IPS-NIHi7 (cell line): Measurements from ENCODE around the gene PODN.

Experiments
- DNase-seq: peaks from one replicate; pipeline ENCODE4 v3.0.0; 2012; ENCODE audit warnings: mixed read lengths; ENCODE audit errors: extremely low spot score

Gene PODN, protein sequence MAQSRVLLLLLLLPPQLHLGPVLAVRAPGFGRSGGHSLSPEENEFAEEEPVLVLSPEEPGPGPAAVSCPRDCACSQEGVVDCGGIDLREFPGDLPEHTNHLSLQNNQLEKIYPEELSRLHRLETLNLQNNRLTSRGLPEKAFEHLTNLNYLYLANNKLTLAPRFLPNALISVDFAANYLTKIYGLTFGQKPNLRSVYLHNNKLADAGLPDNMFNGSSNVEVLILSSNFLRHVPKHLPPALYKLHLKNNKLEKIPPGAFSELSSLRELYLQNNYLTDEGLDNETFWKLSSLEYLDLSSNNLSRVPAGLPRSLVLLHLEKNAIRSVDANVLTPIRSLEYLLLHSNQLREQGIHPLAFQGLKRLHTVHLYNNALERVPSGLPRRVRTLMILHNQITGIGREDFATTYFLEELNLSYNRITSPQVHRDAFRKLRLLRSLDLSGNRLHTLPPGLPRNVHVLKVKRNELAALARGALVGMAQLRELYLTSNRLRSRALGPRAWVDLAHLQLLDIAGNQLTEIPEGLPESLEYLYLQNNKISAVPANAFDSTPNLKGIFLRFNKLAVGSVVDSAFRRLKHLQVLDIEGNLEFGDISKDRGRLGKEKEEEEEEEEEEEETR

DNA sequence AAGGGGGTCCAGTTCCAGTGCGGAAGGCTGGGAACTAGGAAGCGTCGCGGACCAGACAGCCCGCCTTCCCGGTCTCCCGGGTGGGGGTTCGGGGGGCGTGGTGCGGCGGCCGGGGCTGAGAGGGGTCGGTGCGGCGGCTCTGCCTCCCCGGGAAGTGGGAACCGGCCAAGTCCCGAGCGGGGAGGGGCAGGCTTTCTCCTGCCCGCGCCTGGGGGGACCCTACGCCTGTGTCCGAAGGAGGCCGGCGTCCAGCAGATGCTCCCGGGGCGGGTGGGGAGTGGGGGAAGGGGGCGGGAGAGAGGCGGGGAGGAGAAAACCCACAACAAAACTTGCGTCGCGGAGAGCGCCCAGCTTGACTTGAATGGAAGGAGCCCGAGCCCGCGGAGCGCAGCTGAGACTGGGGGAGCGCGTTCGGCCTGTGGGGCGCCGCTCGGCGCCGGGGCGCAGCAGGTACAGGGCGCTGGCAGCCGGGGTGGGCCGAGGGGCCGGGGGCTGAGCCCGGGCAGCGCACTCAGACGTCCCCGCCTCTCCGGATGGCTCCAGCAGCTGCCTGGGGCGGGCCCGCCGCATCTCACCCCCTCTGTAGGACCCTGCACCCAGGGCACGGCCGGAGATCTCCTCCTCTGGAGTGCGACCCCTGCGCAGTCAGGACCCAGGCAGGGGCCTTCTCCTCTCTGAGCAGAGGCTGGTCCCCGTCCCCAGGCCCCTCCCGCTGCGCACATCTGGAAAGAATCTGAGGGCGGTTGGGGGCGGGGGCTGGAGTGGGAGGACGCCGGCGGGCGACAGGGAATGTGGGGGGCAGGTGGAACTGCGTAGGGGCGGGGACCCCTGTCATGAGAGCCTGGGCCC, at the start of gene PODN:
TSS of gene PODN (plus strand) at position 355 of the 849 bp plus-strand sequence. CDS start 7,643 bp downstream, outside the sequence.
- DNase-seq: peak; percentile 41

DNA sequence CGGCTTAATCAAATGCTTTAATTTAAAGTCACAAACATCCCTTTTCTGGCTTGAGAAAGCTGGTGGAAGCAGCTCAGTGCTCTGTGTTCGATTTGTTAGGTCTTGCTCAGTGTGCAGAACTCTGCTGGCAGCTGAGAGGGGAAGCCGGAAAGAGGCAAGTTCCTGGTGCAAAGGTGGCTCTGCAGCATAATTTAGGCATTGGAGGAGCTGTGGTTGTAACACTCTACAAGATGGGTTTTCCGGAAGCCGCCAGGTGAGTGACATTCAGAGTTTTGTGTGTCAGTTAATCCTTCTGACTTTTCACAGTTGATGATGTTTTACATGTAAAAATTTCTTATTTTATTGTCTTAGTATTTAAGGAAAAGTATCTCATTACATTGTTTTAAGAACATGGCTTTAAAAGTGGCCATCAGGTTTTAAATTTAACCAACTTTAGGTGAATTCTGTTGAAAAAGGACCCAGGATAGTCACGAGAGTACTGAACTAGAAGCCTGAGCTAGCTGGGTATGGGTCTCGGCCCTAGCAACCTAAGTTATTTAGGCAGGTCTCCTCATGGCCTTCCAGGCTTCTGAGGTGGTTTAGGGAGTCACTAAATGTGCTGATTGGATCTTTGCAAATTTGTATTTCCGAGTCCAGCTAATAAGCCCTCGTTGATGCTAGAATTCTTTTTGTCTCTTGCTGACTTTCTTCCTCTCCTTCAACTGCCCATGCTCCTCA, 47.1 kb upstream of the PODN start:
- DNase-seq: peak; percentile 91

DNA sequence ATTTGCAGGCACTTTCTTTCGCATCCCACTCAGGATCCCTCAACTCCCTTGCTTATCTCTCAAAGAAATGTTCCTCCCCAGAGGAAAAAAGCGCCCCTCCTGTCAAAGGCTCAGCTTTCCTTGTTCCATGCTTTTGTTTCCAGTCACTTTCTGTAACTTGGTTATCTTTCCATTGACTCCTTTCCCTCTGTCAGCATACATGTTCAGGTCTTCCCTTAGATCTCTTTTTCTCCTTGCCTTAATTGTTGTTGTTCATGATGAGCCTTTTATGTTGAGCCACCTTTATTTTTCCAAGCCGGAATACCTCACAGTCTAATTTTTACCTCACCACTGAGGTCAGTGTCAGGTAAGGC, 46.5 kb upstream of the PODN start:
- peak; percentile 20 for DNase-seq

- DNase-seq: no peak
Observed at GRCh38 chr1:53016705-53017104, 45.3 kb upstream of the PODN start.

DNA sequence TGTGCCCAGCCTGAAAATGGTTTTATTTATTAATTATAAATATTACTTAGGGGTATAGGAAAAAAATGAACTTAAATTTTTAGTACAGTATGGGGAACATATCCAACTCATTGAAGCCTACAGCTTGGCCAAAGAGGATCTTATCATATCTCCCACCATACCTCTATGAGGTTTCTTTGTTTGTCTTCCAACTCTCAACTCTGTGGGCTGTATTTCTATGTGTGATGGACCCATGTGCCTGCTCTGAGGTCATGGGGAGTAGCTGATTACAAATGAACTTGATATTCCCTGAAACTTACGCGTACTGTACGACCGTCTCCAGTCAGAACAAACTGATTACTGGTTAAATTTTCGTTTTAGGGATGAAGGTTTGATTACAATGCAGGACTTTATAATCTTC, 41.4 kb upstream of the PODN start:
- no peak for DNase-seq

- DNase-seq: no peak
Observed at GRCh38 chr1:53022179-53022578, 39.8 kb upstream of the PODN start.

DNA sequence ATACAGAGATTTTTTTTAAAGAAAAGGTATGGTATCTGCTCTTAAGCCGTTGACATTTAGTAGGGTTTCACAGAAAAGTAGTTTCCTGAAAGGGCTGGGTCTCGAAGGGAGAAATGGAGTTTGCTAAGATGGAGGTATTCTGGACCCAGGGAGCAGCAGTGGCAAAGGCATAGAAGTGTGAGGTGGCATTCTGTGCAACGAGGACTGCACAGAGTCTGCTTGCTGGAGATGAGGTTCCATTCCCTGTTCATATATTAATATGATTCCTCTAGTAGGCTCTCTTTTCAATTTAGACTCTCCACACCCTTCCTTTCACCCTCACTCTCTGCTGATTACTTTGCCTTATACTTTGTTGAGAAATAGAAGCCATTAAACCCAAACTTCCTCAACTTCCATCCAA, 38.5 kb upstream of the PODN start:
- no peak for DNase-seq

GRCh38 chr1:53024117-53024516, 37.9 kb upstream of the PODN start:
- DNase-seq: no peak

- DNase-seq: peak; percentile 42
Observed at GRCh38 chr1:53025034-53025768, 36.8 kb upstream of the PODN start.

DNA sequence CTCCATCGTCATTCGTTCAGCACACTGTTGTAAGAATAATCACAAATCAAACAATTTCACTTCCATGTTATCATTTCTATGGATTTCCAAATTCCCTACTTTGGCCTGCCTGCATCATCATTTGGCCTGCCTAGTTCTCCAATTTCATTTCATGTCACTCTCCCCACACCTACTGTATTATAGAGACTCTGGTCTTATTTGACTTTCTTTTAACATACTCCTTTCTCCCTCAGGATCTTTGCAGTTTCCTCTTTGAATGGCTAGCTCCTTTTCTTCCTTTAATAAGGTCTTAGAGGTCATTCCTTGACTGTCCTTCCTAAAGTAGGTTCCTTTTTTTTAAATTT, 36.3 kb upstream of the PODN start:
- no peak for DNase-seq

- DNase-seq: no peak
Observed at GRCh38 chr1:53026254-53026653, 35.8 kb upstream of the PODN start.

DNA sequence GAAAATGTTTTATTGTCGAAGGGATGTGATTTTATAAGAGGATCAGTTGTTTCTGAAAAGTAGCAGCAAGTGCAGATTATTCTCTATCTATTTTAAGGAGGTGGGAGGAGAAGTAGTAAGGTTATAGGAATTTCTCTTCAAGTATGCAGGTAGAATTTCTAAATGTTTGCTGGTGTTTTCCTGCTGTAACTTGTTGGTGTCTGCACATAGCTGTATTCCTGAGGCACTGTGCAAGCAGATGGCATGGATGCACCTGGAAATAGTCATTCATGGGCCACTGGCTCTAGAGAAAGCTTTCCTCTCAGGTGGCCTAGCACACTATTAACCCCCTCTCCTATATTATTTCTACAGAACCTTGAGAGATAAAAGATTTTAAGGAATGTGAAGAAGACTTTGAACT, 30.3 kb upstream of the PODN start:
- DNase-seq: no peak

- no peak for DNase-seq
Observed at GRCh38 chr1:53037159-53037558, 24.9 kb upstream of the PODN start.

- DNase-seq: no peak
Observed at GRCh38 chr1:53038566-53038965, 23.4 kb upstream of the PODN start.

DNA sequence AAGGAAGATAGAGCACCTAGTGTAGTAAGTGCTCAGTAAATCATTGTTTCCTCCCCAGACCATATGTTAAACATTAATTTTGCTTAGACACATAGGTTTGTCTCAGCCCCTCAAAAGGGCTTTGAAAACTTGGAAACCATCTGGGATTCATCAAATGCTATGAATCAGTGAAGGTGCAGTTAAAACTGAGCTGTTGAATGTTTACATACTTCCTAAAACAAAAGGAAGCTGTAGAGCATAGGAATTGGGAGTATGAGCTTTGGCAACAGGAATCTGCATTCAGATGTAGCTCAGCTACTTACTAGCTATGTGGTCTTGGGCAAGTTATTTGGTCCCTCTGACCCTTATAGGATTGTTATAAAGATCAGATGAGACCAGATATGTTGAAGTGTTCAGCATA, 18.7 kb upstream of the PODN start:
- no peak for DNase-seq

- DNase-seq: no peak
Observed at GRCh38 chr1:53044926-53045325, 17.1 kb upstream of the PODN start.

DNA sequence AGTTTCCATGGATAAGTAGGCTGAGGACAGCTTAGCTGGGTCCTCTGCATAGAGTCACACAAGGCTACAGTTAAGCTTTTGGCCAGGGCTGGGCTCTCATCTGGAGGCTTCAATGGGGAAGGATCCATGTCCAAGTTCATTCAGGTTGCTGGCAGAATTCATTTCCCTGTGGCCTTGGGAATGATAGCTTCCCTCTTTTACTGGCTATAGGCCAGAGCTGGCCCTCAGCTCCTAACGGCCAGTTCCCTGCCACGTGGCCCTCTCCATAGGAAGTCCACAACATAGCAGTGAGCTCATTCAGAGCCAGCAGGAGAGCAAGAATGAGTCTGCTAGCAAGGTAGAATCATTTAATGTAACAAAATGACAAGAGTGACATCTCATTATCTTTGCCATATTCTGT, 15.1 kb upstream of the PODN start:
- no peak for DNase-seq

- DNase-seq: no peak
Observed at GRCh38 chr1:53047737-53048736, 14.0 kb upstream of the PODN start.

DNA sequence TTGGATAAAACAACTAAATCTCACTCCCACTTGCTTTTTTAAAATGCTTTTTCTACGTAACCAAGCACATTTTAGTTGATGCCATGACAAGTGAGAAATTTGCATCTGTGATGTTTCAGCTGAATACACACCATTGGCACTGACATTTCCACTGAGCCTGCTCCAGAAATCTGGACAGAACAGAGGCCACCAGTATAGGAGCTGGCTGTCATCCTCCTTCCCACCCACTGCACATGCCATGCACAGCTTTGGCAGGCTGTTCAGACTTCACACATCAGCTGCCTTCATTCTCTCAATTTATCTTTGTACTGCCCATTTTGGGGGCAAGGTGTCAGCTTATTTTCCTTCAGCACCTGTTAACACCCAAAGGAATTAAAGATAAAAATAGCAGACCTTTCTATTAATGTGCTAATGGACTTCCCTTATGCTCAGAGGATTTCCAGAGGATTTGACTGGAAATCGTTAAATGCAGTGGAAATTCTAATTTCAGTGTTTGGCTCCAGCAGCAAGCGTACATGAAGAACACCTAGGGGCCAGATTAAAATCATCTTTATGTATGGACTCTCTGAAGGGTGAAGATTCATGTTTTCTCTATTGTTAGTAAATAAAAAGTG, 12.9 kb upstream of the PODN start:
- DNase-seq: no peak

DNA sequence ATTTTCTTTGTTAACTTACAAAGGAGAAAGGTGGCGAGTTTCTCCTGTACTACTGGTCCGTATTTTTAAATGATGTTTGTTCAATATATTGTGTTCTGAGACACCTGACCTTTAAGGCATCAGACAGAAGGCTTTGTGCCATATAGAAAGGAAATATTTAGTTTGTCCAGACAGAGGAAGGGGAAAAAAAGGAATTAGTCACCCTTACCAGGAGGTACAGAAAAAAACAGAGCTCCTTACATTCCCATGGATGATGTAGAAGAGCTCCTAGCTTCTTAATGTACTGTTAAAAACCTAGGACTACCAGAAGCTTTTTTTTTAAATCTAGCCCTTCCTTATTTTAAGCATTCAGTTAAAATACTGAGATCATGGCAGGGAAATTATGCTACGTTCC, 12.4 kb upstream of the PODN start:
- no peak for DNase-seq
